H1 (cell line): ENCODE results near the gene RGS3. TPM values are rescaled to one million over a fixed set of nuclear protein-coding genes. Genes with fewer than 3 reads are reported as not detected.

Experiments
- BRCA1 ChIP-seq: IDR thresholded peaks from 2 replicates; pipeline ENCODE4 v1.6.1; 2012; ENCODE audit warnings: low read depth, low read length, improper control_type of control experiment
- polyA plus RNA-seq, 7 experiments: library from polyadenylated mRNA; depleted of rRNA in 3 of 7; stranded (reverse) in 5 of 7; unstranded in 2 of 7; fragments of >200 nt in 5 of 7; fragments of 200-250 nt in 2 of 7; gene quantifications; 1 replicate in 5 of 7; 2 replicates in 1 of 7; 4 replicates in 1 of 7; pipeline versions ENCODE4 v1.2.1 to v1.2.3, GENCODE V29; 2011 to 2013; ENCODE audit warnings: missing spikeins in 2 of 7, mixed read lengths in 2 of 7
- total RNA-seq: library from RNA; stranded (reverse); fragmentation: NEBNext Ultra II Directional; extraction: Animal tissue kit (Norgen Biotek cat#: 25700); gene quantifications from 2 replicates; pipeline ENCODE4 v1.2.1, GENCODE V29; 2021

Gene RGS3
- total and polyA plus RNA-seq, 2 of the 8 experiments (the other 6 are each of a cell fraction or from before 2014, with no cell fraction given) = 12.6 to 18.2 TPM

- TF ChIP-seq BRCA1 = no peak
- TF ChIP-seq, all 59 proteins: peak for 0
Measured at GRCh38 chr9:113525205-113525604, 61.7 kb downstream of the RGS3 start (continued).
